ENCODE results near the gene TRAPPC14.
A peak's percentile ranks its signal among the peaks of the same experiment; 100 is the strongest.

Gene TRAPPC14

DNA sequence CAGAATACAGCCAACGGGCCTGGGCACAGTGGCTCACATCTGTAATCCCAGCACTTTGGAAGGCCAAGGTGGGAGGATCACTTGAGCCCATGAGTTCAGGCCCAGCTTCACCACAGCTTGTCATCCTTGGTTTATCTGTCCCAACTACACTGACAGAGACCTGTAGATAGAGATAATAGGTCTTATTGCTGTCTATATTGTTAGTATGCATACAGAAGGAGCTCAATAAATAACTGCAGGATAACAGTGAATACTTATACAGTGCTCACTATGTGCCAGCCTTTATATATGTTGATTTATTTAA lies 37.8 kb downstream of the TRAPPC14 start:
- no peaks in the 10 kb centered on the region for H3K27me3 ChIP-seq (ENCODE audit: control insufficient read depth in 1 of 2, insufficient read depth in 2 of 2, low read length in 2 of 2)
- peaks cover 28% of the 10 kb centered on the region for H3K4me1 ChIP-seq (ENCODE audit: control insufficient read depth, insufficient read depth, low read length)
- peak overlapping the region in 1 of 2 donors; percentile 21 for H3K9ac ChIP-seq (ENCODE audit: low read length in 2 of 2)
- no peaks in the 10 kb centered on the region for H3K9me3 ChIP-seq (ENCODE audit: control insufficient read depth in 2 of 2, low read length in 2 of 2)
- H3K4me3 ChIP-seq (ENCODE audit: low read length in 2 of 2) = peak overlapping the region; percentile 84 to 97
- peak overlapping the region; percentile 82 for H3K27ac ChIP-seq (ENCODE audit: low read length)
- peaks cover 2 to 7% of the 10 kb centered on the region in 2 donors for H3K36me3 ChIP-seq (ENCODE audit: control insufficient read depth in 2 of 2, insufficient read depth in 2 of 2, low read length in 2 of 2)

DNA sequence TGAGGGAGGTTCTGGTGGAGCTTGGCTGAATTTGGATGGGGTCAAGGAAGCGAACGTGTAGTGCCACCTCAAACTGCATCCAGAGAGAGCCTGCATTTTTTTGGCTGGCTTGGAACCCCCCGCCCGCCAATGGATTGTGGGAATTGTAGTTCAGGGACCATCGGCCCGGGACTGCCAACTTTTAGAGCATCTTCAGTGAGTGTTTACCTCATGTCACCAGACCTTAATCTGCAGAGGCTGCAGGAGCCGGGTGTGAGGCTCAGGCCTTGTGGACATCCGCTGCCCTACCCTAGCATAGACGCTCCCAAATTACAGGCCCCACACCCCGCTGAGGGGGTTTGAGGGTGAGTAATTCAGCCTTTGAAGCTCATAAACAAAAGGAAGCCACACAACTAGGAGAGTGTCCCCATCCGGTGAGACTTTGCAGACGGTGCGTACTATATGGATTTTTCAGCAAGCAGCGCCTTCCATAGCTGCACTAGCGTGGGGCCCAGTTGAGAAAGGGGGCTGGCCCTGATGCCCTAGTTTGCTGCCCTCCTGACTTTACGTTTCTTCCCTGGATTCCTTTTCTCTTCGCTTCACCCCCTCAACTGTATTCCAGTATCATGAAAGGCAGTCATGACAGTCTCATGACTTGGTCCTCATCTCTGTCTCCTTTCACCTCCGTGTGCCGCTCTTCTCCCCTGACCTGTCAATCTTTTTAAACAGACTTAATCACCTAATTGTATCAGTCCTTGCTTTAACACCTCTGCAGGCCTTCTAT lies 38.4 kb downstream of the TRAPPC14 start:
- H3K4me3 ChIP-seq (ENCODE audit: low read length in 2 of 2) = peak overlapping the region; percentile 84 to 97
- H3K9ac ChIP-seq (ENCODE audit: low read length in 2 of 2) = peak overlapping the region; percentile 75 to 80
- peaks cover 2 to 7% of the 10 kb centered on the region in 2 donors for H3K36me3 ChIP-seq (ENCODE audit: control insufficient read depth in 2 of 2, insufficient read depth in 2 of 2, low read length in 2 of 2)

DNA sequence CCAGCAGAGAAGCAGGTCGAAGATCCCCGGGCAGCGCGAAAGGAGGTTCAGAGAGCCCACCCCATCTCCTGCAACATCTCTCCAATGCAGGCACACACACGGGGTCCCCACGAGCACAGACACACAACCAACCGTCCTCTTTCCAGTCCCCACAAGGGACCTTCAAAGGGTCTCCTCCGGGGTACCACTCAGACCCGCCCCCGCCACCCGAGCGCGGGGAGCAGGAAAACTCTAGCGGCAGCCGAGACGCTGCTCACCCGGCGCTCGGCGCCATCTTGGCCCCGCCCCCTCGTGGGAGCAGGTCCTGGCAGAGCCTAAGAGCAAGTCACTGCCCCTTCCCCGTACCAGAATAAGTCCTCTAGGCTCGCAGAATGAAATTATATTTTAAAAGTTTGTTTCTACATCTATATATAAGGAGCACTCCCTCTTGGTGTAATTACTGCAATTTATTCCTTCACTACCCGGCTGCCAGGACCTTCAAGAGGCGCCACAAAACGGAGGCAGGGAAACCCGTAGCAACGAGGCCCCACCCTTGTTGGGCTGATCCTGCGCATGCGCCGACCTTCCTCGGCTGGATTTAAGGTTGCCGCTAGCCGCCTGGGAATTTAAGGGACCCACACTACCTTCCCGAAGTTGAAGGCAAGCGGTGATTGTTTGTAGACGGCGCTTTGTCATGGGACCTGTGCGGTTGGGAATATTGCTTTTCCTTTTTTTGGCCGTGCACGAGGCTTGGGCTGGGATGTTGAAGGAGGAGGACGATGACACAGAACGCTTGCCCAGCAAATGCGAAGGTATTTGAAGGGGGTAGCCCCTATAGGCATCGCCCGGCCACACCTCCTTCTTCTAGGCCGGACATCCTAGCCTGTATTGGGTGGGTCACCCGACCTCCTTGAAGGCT lies 39.2 kb downstream of the TRAPPC14 start, which contains the start of the genes CNPY4 and TAF6:
Gene CNPY4, plus strand, starts transcription at position 563 of the 898 bp plus-strand sequence. Its CDS starts 111 bp downstream, at position 674.
Gene TAF6, minus strand, starts transcription at position 287 of the 898 bp plus-strand sequence. CDS start 5,149 bp downstream, outside the sequence.
- Histone ChIP-seq H3K36me3 (ENCODE audit: control insufficient read depth in 2 of 2, insufficient read depth in 2 of 2, low read length in 2 of 2) (peaks cover 2 to 3% of the 10 kb centered on the region in 2 donors), H3K9ac (ENCODE audit: low read length in 2 of 2) (peak within 1 kb of the TSS; percentile 75 to 86), H3K27me3 (ENCODE audit: control insufficient read depth in 1 of 2, insufficient read depth in 2 of 2, low read length in 2 of 2) (no peaks in the 10 kb centered on the region), H3K4me3 (ENCODE audit: low read length in 2 of 2) (peak within 1 kb of the TSS; percentile 84 to 97), H3K4me1 (ENCODE audit: control insufficient read depth, insufficient read depth, low read length) (peaks cover 24% of the 10 kb centered on the region), H3K9me3 (ENCODE audit: control insufficient read depth in 2 of 2, low read length in 2 of 2) (no peaks in the 10 kb centered on the region), H3K27ac (ENCODE audit: low read length) (peak within 1 kb of the TSS; percentile 82)

More for the DNA sequence above, 38.4 kb downstream of the TRAPPC14 start:
- peaks cover 24% of the 10 kb centered on the region for H3K4me1 ChIP-seq (ENCODE audit: control insufficient read depth, insufficient read depth, low read length)
- H3K9me3 ChIP-seq (ENCODE audit: control insufficient read depth in 2 of 2, low read length in 2 of 2) = no peaks in the 10 kb centered on the region
- peak overlapping the region; percentile 82 for H3K27ac ChIP-seq (ENCODE audit: low read length)
- H3K27me3 ChIP-seq (ENCODE audit: control insufficient read depth in 1 of 2, insufficient read depth in 2 of 2, low read length in 2 of 2) = no peaks in the 10 kb centered on the region

DNA sequence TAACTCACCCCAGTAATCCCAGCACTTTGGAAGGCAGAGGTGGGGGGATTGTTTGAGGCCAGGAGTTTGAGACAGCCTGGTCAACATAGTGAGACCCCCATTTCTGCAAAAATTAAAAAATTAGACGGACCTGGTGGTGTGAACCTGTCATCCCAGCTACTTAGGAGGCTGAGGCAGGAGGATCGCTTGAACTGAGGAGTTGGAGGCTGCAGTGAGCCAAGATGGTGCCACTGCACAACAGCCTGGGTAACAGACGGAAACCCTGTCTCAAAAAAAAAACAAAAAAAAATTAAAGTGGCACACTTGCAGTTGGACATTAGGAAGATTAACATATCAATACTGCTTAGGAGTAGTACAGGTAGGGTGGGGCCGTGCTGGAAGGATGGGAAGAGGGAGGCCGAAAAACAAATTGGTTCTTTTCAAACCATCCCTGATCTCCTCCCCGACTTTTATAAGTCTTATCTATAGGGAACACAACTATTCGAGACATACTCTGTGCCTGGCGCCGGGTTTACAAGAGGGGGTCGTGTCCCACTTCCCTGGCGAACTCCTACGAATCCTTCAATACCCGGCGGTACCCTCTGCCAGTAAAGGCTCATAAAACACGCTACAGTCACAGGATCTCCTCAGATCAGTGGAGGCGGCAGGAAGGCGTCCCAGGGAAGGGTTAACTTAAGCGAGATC lies 40.0 kb downstream of the TRAPPC14 start:
- H3K4me3 ChIP-seq (ENCODE audit: low read length in 2 of 2) = peak overlapping the region; percentile 84 to 97
- peak overlapping the region; percentile 75 to 86 for H3K9ac ChIP-seq (ENCODE audit: low read length in 2 of 2)

DNA sequence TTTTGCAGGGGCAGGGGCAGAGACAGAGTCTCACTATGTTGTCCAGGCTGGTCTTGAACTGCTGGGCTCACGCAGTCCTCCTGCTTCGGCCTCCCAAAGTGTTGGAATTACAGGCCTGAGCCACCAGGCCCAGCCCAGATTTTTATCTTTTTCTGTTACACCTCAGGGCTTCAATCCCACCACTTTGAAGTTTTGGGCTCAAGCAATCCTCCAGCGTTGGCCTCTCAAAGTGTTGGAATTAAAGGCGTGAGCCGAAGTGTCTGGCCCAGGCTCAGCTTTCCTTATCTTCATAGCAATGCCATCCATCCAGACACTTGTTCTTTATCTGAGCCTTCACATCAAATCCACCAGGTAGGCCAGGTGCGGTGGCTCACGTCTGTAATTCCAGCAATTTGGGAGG lies 43.5 kb downstream of the TRAPPC14 start:
- no peaks in the 10 kb centered on the region for H3K27me3 ChIP-seq (ENCODE audit: control insufficient read depth in 1 of 2, insufficient read depth in 2 of 2, low read length in 2 of 2)
- no peak overlapping the region for H3K9ac ChIP-seq (ENCODE audit: low read length in 2 of 2)
- peaks cover 9% of the 10 kb centered on the region for H3K4me1 ChIP-seq (ENCODE audit: control insufficient read depth, insufficient read depth, low read length)
- H3K27ac ChIP-seq (ENCODE audit: low read length) = no peak overlapping the region
- no peak overlapping the region for H3K4me3 ChIP-seq (ENCODE audit: low read length in 2 of 2)
- no peaks in the 10 kb centered on the region for H3K9me3 ChIP-seq (ENCODE audit: control insufficient read depth in 2 of 2, low read length in 2 of 2)
- peaks cover 13 to 21% of the 10 kb centered on the region in 2 donors for H3K36me3 ChIP-seq (ENCODE audit: control insufficient read depth in 2 of 2, insufficient read depth in 2 of 2, low read length in 2 of 2)

More for the DNA sequence above, 40.0 kb downstream of the TRAPPC14 start:
- peaks cover 24% of the 10 kb centered on the region for H3K4me1 ChIP-seq (ENCODE audit: control insufficient read depth, insufficient read depth, low read length)
- peaks cover 4 to 5% of the 10 kb centered on the region in 2 donors for H3K36me3 ChIP-seq (ENCODE audit: control insufficient read depth in 2 of 2, insufficient read depth in 2 of 2, low read length in 2 of 2)
- no peaks in the 10 kb centered on the region for H3K9me3 ChIP-seq (ENCODE audit: control insufficient read depth in 2 of 2, low read length in 2 of 2)
- H3K27ac ChIP-seq (ENCODE audit: low read length) = peak overlapping the region; percentile 82
- H3K27me3 ChIP-seq (ENCODE audit: control insufficient read depth in 1 of 2, insufficient read depth in 2 of 2, low read length in 2 of 2) = no peaks in the 10 kb centered on the region

DNA sequence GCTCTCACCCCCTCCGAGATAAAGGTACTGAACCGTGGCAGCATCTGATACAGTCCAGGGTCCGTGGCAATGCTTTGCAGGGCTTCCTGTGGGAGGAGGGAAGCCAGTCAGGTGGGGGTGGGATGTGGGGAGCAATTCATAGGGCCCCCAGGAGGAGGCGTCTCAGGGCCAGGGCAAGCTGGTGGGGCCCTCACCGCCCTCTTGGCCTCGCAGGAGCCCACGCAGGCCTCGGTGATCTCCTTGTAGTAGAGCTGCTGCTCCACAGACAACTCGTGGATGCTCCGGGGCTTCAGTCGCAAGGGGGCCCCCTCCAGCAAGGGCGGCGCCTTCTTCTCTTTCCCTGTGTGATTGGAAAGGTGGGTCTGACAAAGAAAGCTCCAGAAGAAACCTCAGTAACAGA lies 46.6 kb downstream of the TRAPPC14 start:
- Histone ChIP-seq H3K27me3 (ENCODE audit: control insufficient read depth in 1 of 2, insufficient read depth in 2 of 2, low read length in 2 of 2) (no peaks in the 10 kb centered on the region), H3K9ac (ENCODE audit: low read length in 2 of 2) (no peak overlapping the region), H3K27ac (ENCODE audit: low read length) (no peak overlapping the region), H3K4me1 (ENCODE audit: control insufficient read depth, insufficient read depth, low read length) (no peaks in the 10 kb centered on the region), H3K4me3 (ENCODE audit: low read length in 2 of 2) (no peak overlapping the region), H3K36me3 (ENCODE audit: control insufficient read depth in 2 of 2, insufficient read depth in 2 of 2, low read length in 2 of 2) (peaks cover 21 to 40% of the 10 kb centered on the region in 2 donors), H3K9me3 (ENCODE audit: control insufficient read depth in 2 of 2, low read length in 2 of 2) (no peaks in the 10 kb centered on the region)

DNA sequence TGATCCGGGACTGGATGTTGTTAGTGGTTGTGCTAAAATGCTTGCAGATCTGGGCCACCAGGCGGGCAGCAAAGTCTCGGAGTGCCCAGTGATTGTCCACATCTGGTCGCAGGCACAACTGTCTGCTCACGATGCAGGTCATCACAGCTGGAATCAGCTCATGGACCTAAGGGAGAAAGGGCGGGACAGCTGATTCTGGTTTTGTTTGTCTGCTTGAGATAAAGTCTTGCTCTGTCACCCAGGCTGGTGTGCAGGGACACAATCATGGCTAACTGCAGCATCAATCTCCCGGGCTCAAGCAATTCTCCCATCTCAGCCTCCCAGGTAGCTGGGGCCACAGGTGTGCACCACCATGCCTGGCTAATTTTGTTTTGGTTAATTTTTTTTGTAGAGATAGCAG lies 47.4 kb downstream of the TRAPPC14 start:
- peaks cover 22 to 45% of the 10 kb centered on the region in 2 donors for H3K36me3 ChIP-seq (ENCODE audit: control insufficient read depth in 2 of 2, insufficient read depth in 2 of 2, low read length in 2 of 2)
- no peaks in the 10 kb centered on the region for H3K27me3 ChIP-seq (ENCODE audit: control insufficient read depth in 1 of 2, insufficient read depth in 2 of 2, low read length in 2 of 2)
- H3K4me1 ChIP-seq (ENCODE audit: control insufficient read depth, insufficient read depth, low read length) = no peaks in the 10 kb centered on the region
- no peak overlapping the region for H3K27ac ChIP-seq (ENCODE audit: low read length)
- no peak overlapping the region for H3K4me3 ChIP-seq (ENCODE audit: low read length in 2 of 2)
- no peak overlapping the region for H3K9ac ChIP-seq (ENCODE audit: low read length in 2 of 2)
- H3K9me3 ChIP-seq (ENCODE audit: control insufficient read depth in 2 of 2, low read length in 2 of 2) = no peaks in the 10 kb centered on the region

DNA sequence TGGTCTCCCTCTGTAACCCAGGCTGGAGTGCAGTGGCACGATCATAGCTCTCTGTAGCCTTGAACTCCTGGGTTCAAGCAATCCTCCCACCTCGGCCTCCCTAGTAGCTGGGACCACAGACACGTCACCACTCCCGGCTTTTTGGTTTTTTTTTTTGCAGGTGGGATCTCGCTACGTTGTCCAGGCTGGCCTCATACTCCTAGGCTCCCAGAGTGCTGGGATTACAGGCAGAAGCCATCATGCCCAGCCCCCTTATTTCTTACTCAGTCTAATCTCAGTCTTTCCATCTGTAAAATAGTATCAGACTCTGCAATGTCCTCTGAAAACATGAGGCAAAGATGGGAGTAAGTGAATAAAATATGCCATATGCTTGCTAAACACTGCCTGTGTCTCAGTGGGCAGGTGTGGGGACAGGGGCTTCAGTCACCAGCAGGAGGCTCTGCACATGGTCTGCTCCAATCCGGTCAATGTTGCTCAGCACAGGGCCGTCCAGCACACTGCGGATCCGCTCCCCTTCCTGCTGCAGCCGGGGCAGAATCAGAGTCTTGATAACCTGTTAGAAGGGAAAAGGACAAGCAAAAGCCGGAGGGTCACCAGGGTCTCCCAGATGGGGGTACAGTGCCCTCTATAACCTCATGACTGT lies 48.9 kb downstream of the TRAPPC14 start:
- Histone ChIP-seq H3K9ac (ENCODE audit: low read length in 2 of 2) (no peak overlapping the region), H3K27me3 (ENCODE audit: control insufficient read depth in 1 of 2, insufficient read depth in 2 of 2, low read length in 2 of 2) (no peaks in the 10 kb centered on the region), H3K9me3 (ENCODE audit: control insufficient read depth in 2 of 2, low read length in 2 of 2) (no peaks in the 10 kb centered on the region), H3K4me3 (ENCODE audit: low read length in 2 of 2) (no peak overlapping the region), H3K27ac (ENCODE audit: low read length) (no peak overlapping the region), H3K36me3 (ENCODE audit: control insufficient read depth in 2 of 2, insufficient read depth in 2 of 2, low read length in 2 of 2) (peaks cover 29 to 54% of the 10 kb centered on the region in 2 donors), H3K4me1 (ENCODE audit: control insufficient read depth, insufficient read depth, low read length) (no peaks in the 10 kb centered on the region)

DNA sequence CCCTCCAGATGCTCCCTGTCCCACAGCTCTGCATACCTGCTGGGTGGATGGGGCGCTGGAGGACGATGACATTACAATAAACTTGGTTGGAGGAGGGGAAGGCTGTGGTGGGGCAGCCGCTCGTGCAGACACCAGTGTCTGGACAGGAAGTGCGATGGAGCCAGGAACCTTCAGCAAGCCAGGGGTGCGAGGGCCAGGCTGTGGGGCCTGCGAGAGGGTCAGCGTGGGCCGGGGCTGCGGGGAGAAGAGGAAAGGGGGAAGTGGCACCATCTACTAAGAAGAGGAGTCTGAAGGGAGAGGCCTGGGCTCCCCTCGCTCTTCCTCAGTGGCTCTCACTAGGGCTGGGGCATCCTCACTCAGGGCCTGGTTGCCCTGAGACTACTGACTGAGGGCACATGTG lies 50.6 kb downstream of the TRAPPC14 start:
- Histone ChIP-seq H3K4me3 (ENCODE audit: low read length in 2 of 2) (no peak overlapping the region), H3K27ac (ENCODE audit: low read length) (no peak overlapping the region), H3K36me3 (ENCODE audit: control insufficient read depth in 2 of 2, insufficient read depth in 2 of 2, low read length in 2 of 2) (peaks cover 28 to 57% of the 10 kb centered on the region in 2 donors), H3K9ac (ENCODE audit: low read length in 2 of 2) (no peak overlapping the region), H3K4me1 (ENCODE audit: control insufficient read depth, insufficient read depth, low read length) (peaks cover under 1% of the 10 kb centered on the region), H3K9me3 (ENCODE audit: control insufficient read depth in 2 of 2, low read length in 2 of 2) (no peaks in the 10 kb centered on the region), H3K27me3 (ENCODE audit: control insufficient read depth in 1 of 2, insufficient read depth in 2 of 2, low read length in 2 of 2) (no peaks in the 10 kb centered on the region)

All from stomach smooth muscle (tissue), 2 donors.